Fibroblast of lung (primary cell): ENCODE measurements around the gene CDH4.

ENCODE experiments used
- EZH2 ChIP-seq: IDR thresholded peaks from 2 replicates; pipeline ENCODE4 v1.5.1; 2012; ENCODE audit warnings: low read length, control low read depth, mild to moderate bottlenecking; ENCODE audit errors: missing control alignments
- TF ChIP-seq, protein P1 (sequence below), 2 donors: IDR thresholded peaks in 1 of 2; conservative IDR thresholded peaks in 1 of 2; 1 replicate in 1 of 2; 2 replicates in 1 of 2; pipeline ENCODE4 v1.5.1; 2011 to 2012; ENCODE audit warnings: low read length in 2 of 2, control low read depth in 1 of 2, inconsistent platforms in 1 of 2, low read depth in 1 of 2, mild to moderate bottlenecking in 1 of 2

DNA sequence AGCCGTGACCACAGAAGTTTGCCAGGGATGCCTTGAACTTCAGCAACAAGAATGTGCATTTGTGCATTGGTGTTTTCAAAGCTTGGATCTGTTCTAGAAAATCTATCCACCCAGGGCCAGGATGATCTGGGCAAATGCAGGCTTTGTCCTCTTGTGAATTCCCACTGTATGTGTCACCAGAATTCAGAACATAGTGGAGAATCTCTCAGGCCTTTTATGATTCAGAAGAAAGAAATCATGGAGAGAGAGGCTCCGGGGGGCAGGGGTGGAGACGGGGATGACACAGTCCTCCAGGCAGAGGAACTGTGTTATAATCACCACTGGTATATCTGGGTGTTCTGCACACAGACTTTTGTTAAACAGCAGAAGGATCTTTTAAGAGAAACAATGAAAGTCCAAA lies 304.1 kb downstream of the CDH4 start:
- TF ChIP-seq, protein P1, sequence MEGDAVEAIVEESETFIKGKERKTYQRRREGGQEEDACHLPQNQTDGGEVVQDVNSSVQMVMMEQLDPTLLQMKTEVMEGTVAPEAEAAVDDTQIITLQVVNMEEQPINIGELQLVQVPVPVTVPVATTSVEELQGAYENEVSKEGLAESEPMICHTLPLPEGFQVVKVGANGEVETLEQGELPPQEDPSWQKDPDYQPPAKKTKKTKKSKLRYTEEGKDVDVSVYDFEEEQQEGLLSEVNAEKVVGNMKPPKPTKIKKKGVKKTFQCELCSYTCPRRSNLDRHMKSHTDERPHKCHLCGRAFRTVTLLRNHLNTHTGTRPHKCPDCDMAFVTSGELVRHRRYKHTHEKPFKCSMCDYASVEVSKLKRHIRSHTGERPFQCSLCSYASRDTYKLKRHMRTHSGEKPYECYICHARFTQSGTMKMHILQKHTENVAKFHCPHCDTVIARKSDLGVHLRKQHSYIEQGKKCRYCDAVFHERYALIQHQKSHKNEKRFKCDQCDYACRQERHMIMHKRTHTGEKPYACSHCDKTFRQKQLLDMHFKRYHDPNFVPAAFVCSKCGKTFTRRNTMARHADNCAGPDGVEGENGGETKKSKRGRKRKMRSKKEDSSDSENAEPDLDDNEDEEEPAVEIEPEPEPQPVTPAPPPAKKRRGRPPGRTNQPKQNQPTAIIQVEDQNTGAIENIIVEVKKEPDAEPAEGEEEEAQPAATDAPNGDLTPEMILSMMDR (conservative IDR thresholded peaks at IDR 0.05 in 1 of 2, IDR thresholded peaks at IDR 0.05 in 1 of 2; ENCODE audit: low read depth in 1 of 2, low read length in 2 of 2): no peak
- TF ChIP-seq EZH2: no peak
